Peyer's patch (tissue), 4 donors: Measurements from ENCODE around the gene PPFIBP1. TPM values are rescaled to one million over a fixed set of nuclear protein-coding genes. Genes with fewer than 3 reads are reported as not detected.
"Not testable (repeated sequence)": the region's sequence is repeated elsewhere in the genome, so short reads cannot be mapped to it uniquely, and the experiment has no call there.

ENCODE experiments used
- DNase-seq, 3 donors: peaks; one replicate each; pipeline ENCODE4 v3.0.0-alpha.2; 2017 to 2019
- H3K27ac ChIP-seq, 4 donors: fragments of 200-600 bp; sonication (generic); one replicate each; pipeline ENCODE4 v1.5.1; 2016 to 2019
- H3K27me3 ChIP-seq, 2 donors: fragments of 200-600 bp; sonication (generic); one replicate each; pipeline ENCODE4 v1.5.1; 2019
- H3K36me3 ChIP-seq, 3 donors: fragments of 200-600 bp; sonication (generic); one replicate each; pipeline ENCODE4 v1.5.1; 2016 to 2019
- H3K4me1 ChIP-seq, 4 donors: fragments of 200-600 bp; sonication (generic); one replicate each; pipeline ENCODE4 v1.5.1; 2016 to 2019
- H3K4me3 ChIP-seq, 4 donors: fragments of 200-600 bp; sonication (generic); 1 replicate in 3 of 4; 2 replicates in 1 of 4; pipeline ENCODE4 v1.5.1; 2016 to 2019; ENCODE audit warnings: mild to moderate bottlenecking in 1 of 4
- H3K9me3 ChIP-seq, 4 donors: fragments of 200-600 bp; sonication (generic); one replicate each; pipeline ENCODE4 v1.5.1; 2016 to 2019; ENCODE audit warnings: mild to moderate bottlenecking in 1 of 4
- CTCF ChIP-seq, 6 experiments: fragments of 450-650 bp in 4 of 6; fragments of 200-600 bp in 2 of 6; sonication (generic) in 1 of 6; IDR thresholded peaks; one replicate each; pipeline ENCODE4 v1.5.1; 2017 to 2019; ENCODE audit warnings: antibody characterized with exemption in 6 of 6, mild to moderate bottlenecking in 3 of 6, moderate library complexity in 1 of 6
- POLR2A ChIP-seq, 2 donors: fragments of 450-650 bp; IDR thresholded peaks; one replicate each; pipeline ENCODE4 v1.5.1; 2017; ENCODE audit warnings: antibody characterized with exemption in 2 of 2, mild to moderate bottlenecking in 2 of 2, moderate library complexity in 2 of 2
- total RNA-seq, 4 donors: library from RNA; depleted of rRNA; stranded (reverse); fragments of >200 nt; gene quantifications; one replicate each; pipeline ENCODE4 v1.1.0, GENCODE V29; 2016

Gene PPFIBP1
- total RNA-seq, 4 donors from 2014 or later, result 37.5 to 171 (median 48.1) TPM

GRCh38 chr12:27627123-27627852, 103.3 kb downstream of the PPFIBP1 start:
- H3K36me3 ChIP-seq, result no peaks in the 10 kb centered on the region
- no peak for TF ChIP-seq CTCF (IDR thresholded peaks at IDR 0.05)
- TF ChIP-seq POLR2A (IDR thresholded peaks at IDR 0.05), result no peak
- H3K4me1 ChIP-seq, result peaks cover 0 to 5% (median 0%) of the 10 kb centered on the region in 4 donors
- no peaks in the 10 kb centered on the region for H3K27me3 ChIP-seq
- H3K9me3 ChIP-seq, result no peaks in the 10 kb centered on the region
- no peak for DNase-seq
- H3K27ac ChIP-seq, result no peak overlapping the region
- no peak overlapping the region for H3K4me3 ChIP-seq

- not testable (repeated sequence) for DNase-seq, H3K27ac ChIP-seq
These were observed 104.0 kb downstream of the PPFIBP1 start for GRCh38 chr12:27627853-27628469.

GRCh38 chr12:27630219-27630618, 106.2 kb downstream of the PPFIBP1 start:
- not testable (repeated sequence) for H3K36me3 ChIP-seq, H3K27ac ChIP-seq, DNase-seq, H3K9me3 ChIP-seq, H3K4me3 ChIP-seq, H3K27me3 ChIP-seq, H3K4me1 ChIP-seq

More at GRCh38 chr12:27627853-27628469, 104.0 kb downstream of the PPFIBP1 start:
- H3K4me1 ChIP-seq, H3K27me3 ChIP-seq, H3K36me3 ChIP-seq, H3K4me3 ChIP-seq, H3K9me3 ChIP-seq: not testable (repeated sequence)

GRCh38 chr12:27631365-27631764, 107.4 kb downstream of the PPFIBP1 start:
- TF ChIP-seq POLR2A (IDR thresholded peaks at IDR 0.05) (no peak), CTCF (IDR thresholded peaks at IDR 0.05) (no peak)
- Histone ChIP-seq H3K4me3 (no peak overlapping the region), H3K27me3 (no peaks in the 10 kb centered on the region), H3K4me1 (peaks cover 0 to 5% (median 0%) of the 10 kb centered on the region in 4 donors), H3K27ac (no peak overlapping the region), H3K9me3 (no peaks in the 10 kb centered on the region), H3K36me3 (no peaks in the 10 kb centered on the region)
- no peak for DNase-seq

- no peak overlapping the region for H3K4me3 ChIP-seq
- DNase-seq, result no peak
- no peak overlapping the region for H3K27ac ChIP-seq
These were observed 107.9 kb downstream of the PPFIBP1 start for GRCh38 chr12:27631813-27632491.

More at GRCh38 chr12:27631813-27632491, 107.9 kb downstream of the PPFIBP1 start:
- TF ChIP-seq CTCF (IDR thresholded peaks at IDR 0.05) (no peak), POLR2A (IDR thresholded peaks at IDR 0.05) (no peak)
- Histone ChIP-seq H3K9me3 (no peaks in the 10 kb centered on the region), H3K36me3 (no peaks in the 10 kb centered on the region), H3K4me1 (peaks cover 0 to 5% (median 0%) of the 10 kb centered on the region in 4 donors), H3K27me3 (no peaks in the 10 kb centered on the region)
